ENCODE results near the gene MXD1. TPM values are rescaled to one million over a fixed set of nuclear protein-coding genes. Genes with fewer than 3 reads are reported as not detected.

The MXD1 gene
- total RNA-seq, 1 donor from 2014 or later, result 3.3 TPM

DNA sequence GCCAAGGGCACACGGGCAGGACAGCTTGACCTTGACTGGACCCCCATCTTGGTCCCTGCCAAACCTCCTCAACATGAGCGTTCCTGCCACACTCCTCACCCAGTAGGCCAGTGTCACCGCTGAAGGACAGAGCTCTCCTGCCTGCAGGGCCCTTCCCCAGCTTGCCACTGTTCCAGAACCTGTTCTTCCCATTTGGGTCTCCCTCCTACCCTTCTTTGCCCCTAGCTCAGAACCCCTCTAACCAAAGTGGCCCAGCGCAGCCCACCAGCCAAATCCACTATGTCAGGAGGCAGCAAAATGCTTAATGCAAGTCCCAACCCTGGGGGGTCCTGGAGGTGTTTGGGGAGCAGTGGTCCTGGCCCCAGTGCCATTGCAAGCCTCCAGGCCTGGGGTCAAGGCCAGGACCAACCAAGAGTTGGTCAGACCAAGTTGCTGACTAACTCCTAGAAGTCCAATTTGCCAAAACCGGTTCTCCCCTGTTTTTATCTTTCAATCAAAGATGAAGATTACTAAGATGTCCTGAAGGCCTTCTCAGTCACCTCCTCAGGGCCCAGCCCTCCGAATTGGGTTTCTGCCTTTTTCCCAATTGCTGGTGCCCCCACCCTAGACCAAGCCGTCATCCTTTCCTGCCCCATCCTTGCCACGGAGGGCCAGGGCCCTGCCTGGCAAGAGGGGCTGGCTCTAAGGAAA lies 51.0 kb downstream of the MXD1 start:
- Mint-ChIP-seq H3K9me3 (ENCODE audit: unreplicated experiment) (no peaks in the 10 kb centered on the region), H3K36me3 (ENCODE audit: low read depth, unreplicated experiment) (no peaks in the 10 kb centered on the region), H3K4me1 (ENCODE audit: unreplicated experiment) (peaks cover 10% of the 10 kb centered on the region), H3K27me3 (ENCODE audit: unreplicated experiment) (peaks cover 8% of the 10 kb centered on the region), H3K27ac (ENCODE audit: unreplicated experiment) (no peak overlapping the region), H3K4me3 (ENCODE audit: unreplicated experiment) (no peak overlapping the region)
- DNase-seq (ENCODE audit: low spot score), result no peak
- TF ChIP-seq, protein P1, sequence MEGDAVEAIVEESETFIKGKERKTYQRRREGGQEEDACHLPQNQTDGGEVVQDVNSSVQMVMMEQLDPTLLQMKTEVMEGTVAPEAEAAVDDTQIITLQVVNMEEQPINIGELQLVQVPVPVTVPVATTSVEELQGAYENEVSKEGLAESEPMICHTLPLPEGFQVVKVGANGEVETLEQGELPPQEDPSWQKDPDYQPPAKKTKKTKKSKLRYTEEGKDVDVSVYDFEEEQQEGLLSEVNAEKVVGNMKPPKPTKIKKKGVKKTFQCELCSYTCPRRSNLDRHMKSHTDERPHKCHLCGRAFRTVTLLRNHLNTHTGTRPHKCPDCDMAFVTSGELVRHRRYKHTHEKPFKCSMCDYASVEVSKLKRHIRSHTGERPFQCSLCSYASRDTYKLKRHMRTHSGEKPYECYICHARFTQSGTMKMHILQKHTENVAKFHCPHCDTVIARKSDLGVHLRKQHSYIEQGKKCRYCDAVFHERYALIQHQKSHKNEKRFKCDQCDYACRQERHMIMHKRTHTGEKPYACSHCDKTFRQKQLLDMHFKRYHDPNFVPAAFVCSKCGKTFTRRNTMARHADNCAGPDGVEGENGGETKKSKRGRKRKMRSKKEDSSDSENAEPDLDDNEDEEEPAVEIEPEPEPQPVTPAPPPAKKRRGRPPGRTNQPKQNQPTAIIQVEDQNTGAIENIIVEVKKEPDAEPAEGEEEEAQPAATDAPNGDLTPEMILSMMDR (IDR thresholded peaks at IDR 0.05; ENCODE audit: unreplicated experiment), result no peak

GRCh38 chr2:69966496-69966895 lies 51.6 kb downstream of the MXD1 start:
- TF ChIP-seq, protein P1 (IDR thresholded peaks at IDR 0.05; ENCODE audit: unreplicated experiment), result no peak
- Mint-ChIP-seq H3K27ac (ENCODE audit: unreplicated experiment) (no peak overlapping the region), H3K4me3 (ENCODE audit: unreplicated experiment) (no peak overlapping the region), H3K9me3 (ENCODE audit: unreplicated experiment) (no peaks in the 10 kb centered on the region), H3K36me3 (ENCODE audit: low read depth, unreplicated experiment) (no peaks in the 10 kb centered on the region), H3K27me3 (ENCODE audit: unreplicated experiment) (peaks cover 8% of the 10 kb centered on the region), H3K4me1 (ENCODE audit: unreplicated experiment) (peaks cover 10% of the 10 kb centered on the region)
- DNase-seq (ENCODE audit: low spot score), result no peak

DNA sequence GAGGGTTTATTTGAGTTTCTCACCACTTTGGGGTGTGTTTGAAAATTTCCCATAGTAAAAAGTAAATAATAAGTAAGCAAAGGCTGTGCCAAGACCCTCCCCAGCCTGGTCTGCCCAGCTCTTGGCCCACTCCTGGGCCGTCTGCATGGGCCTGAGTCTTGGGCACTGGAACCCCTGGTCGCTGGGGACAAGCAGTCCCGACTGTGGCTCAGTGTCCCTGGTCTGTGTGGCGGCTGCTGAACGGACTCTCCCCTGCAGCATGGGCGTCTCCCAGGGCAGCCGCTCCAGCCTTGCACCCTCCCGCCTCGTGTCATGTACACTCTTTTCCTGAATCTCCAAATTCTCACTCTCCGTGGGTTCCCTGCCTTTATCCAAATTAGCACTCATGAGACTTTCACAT lies 53.7 kb downstream of the MXD1 start:
- H3K9me3 Mint-ChIP-seq (ENCODE audit: unreplicated experiment), result no peaks in the 10 kb centered on the region
- H3K27me3 Mint-ChIP-seq (ENCODE audit: unreplicated experiment), result peaks cover 5% of the 10 kb centered on the region
- no peak overlapping the region for H3K4me3 Mint-ChIP-seq (ENCODE audit: unreplicated experiment)
- H3K36me3 Mint-ChIP-seq (ENCODE audit: low read depth, unreplicated experiment), result no peaks in the 10 kb centered on the region
- no peak for DNase-seq (ENCODE audit: low spot score)
- H3K27ac Mint-ChIP-seq (ENCODE audit: unreplicated experiment), result no peak overlapping the region
- H3K4me1 Mint-ChIP-seq (ENCODE audit: unreplicated experiment), result no peaks in the 10 kb centered on the region
- TF ChIP-seq, protein P1 (IDR thresholded peaks at IDR 0.05; ENCODE audit: unreplicated experiment), result no peak

DNA sequence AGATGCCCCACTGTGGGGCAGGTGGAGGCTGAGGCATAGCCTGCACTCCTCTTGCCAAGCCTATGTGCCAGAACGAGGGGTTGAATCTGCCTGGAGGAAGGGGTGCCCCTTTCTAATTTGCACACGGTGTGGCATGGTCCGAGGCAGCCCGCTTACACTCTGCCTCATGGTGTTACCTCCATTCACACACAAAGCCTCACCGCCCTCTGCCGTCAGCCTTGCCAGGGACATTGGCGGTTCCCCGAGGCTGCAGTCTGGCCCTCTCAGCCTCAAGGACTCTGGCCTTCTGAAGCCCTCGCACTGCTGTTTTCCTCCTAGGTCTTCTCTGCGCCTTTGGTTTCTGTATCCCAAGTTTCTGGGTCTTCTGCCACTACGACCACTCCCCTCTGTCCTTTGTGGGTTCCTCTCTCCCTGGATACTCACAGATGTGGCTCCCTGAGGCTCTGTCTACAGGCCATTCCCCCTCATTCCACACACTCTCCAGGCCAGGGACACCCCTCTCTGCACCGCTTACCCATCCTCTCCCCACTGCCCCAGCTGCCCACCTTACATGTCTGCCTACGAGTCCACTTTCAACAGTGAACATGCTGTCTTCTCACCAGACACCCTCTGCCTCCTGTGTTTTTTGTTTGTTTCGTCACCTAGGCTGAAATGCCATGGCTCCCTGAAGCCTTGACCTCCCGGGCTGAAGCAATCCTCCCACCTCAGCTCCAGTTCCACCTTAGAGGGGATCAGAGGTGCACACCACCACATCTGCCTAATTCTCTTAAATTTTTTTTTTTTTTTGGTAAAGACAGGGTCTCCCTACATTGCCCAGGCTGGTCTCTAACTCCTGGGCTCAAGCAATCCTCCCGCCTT lies 54.4 kb downstream of the MXD1 start:
- Mint-ChIP-seq H3K36me3 (ENCODE audit: low read depth, unreplicated experiment) (no peaks in the 10 kb centered on the region), H3K27ac (ENCODE audit: unreplicated experiment) (no peak overlapping the region), H3K4me3 (ENCODE audit: unreplicated experiment) (no peak overlapping the region), H3K4me1 (ENCODE audit: unreplicated experiment) (no peaks in the 10 kb centered on the region), H3K27me3 (ENCODE audit: unreplicated experiment) (peaks cover 5% of the 10 kb centered on the region), H3K9me3 (ENCODE audit: unreplicated experiment) (no peaks in the 10 kb centered on the region)
- DNase-seq (ENCODE audit: low spot score), result no peak
- TF ChIP-seq, protein P1 (IDR thresholded peaks at IDR 0.05; ENCODE audit: unreplicated experiment), result no peak

- DNase-seq (ENCODE audit: low spot score), result no peak
- Mint-ChIP-seq H3K36me3 (ENCODE audit: low read depth, unreplicated experiment) (no peaks in the 10 kb centered on the region), H3K4me1 (ENCODE audit: unreplicated experiment) (no peaks in the 10 kb centered on the region), H3K27me3 (ENCODE audit: unreplicated experiment) (peaks cover 5% of the 10 kb centered on the region), H3K9me3 (ENCODE audit: unreplicated experiment) (no peaks in the 10 kb centered on the region), H3K4me3 (ENCODE audit: unreplicated experiment) (no peak overlapping the region), H3K27ac (ENCODE audit: unreplicated experiment) (no peak overlapping the region)
- TF ChIP-seq, protein P1 (IDR thresholded peaks at IDR 0.05; ENCODE audit: unreplicated experiment), result no peak
Measured at GRCh38 chr2:69969991-69970390, 55.1 kb downstream of the MXD1 start.

Measured in endothelial cell (in vitro differentiated cells).